ENCODE measurements around the gene ZNF189.

DNA sequence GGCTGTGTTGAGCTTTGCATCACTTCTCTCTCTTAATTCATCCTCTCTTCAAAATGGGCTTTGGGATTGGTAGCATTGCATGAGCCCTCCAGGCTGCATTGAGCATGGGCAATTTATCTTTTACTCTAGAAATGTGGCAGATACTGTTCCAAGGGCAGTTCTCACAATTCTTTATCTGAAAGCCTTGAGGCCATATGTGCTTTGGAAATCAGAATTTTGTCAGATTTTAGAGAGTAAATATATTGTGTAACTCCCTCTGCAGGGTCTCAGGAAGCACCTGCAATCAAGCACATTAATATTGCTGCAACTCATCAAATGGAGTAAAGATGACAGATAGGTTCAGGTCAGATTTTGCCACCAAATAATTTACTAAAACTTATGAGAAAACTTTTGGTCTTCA lies 19.3 kb downstream of the ZNF189 start:
- TF ChIP-seq CTCF (IDR thresholded peaks at IDR 0.05) (no peak), POLR2A (IDR thresholded peaks at IDR 0.05) (no peak)

Data from uterus (tissue), 2 donors.